ENCODE data around the gene TMEM87A. TPM values are rescaled to one million over a fixed set of nuclear protein-coding genes. Genes with fewer than 3 reads are reported as not detected.

Gene TMEM87A
- total and polyA plus RNA-seq, 2 of the 4 experiments (the other 2 are of a cell fraction): 16.6 to 45.3 TPM

GRCh38 chr15:42165106-42165505 is 108.1 kb downstream of the TMEM87A start:
- Histone ChIP-seq H2AFZ (replicated peaks; ENCODE audit: low read length, poor library complexity) (no peak overlapping the region), H3K4me3 (ENCODE audit: insufficient read depth, low read depth, low read length) (no peak overlapping the region), H3K36me3 (ENCODE audit: control insufficient read depth, insufficient read depth, low read length) (peaks cover 75% of the 10 kb centered on the region), H3K79me1 (ENCODE audit: low read depth in 1 of 2, low read length in 2 of 2) (peaks cover 0 to 6% of the 10 kb centered on the region in 2 experiments; a peak in 1 of 4 replicates), H3K4me2 (ENCODE audit: low read depth, low read length) (no peak overlapping the region), H2BK5ac (ENCODE audit: low read depth, low read length, poor library complexity, severe bottlenecking) (no peak overlapping the region), H2BK20ac (ENCODE audit: low read depth, low read length) (no peak overlapping the region), H3K18ac (ENCODE audit: low read depth, low read length) (no peak overlapping the region), H2AK5ac (ENCODE audit: low read depth, low read length) (no peak overlapping the region), H3K14ac (replicated peaks; ENCODE audit: low read depth, low read length) (no peak overlapping the region), H2BK120ac (ENCODE audit: low read depth, low read length) (no peak overlapping the region), H4K20me1 (ENCODE audit: insufficient read depth, low read length) (no peaks in the 10 kb centered on the region; the same call in 1 of the 2 replicates), H3K9me1 (ENCODE audit: insufficient read depth, low read length) (0 out of 2 replicates have a peak, but pooled peaks cover 7% of the 10 kb centered on the region), H3K9me3 (ENCODE audit: control insufficient read depth, insufficient read depth, low read length) (no peaks in the 10 kb centered on the region), H3K4ac (ENCODE audit: low read depth, low read length) (no peak overlapping the region), H4K8ac (ENCODE audit: low read depth in 2 of 2, low read length in 2 of 2) (no peak overlapping the region), H4K91ac (ENCODE audit: insufficient read depth, low read depth, low read length) (no peak overlapping the region), H3K4me1 (ENCODE audit: control insufficient read depth, insufficient read depth, low read length) (no peaks in the 10 kb centered on the region), H2BK15ac (ENCODE audit: low read depth, low read length) (no peak overlapping the region), H3K23ac (ENCODE audit: low read depth, low read length) (no peak overlapping the region), H3K9ac (ENCODE audit: low read depth, low read length) (no peak overlapping the region), H3K27me3 (ENCODE audit: control insufficient read depth, insufficient read depth, low read length) (no peaks in the 10 kb centered on the region), H3K27ac (ENCODE audit: insufficient read depth, low read length) (no peak overlapping the region), H3K56ac (ENCODE audit: extremely low read depth, insufficient read depth, low read length) (no peak overlapping the region), H2AK9ac (replicated peaks; ENCODE audit: low read depth, low read length, poor library complexity) (no peak overlapping the region), H4K5ac (ENCODE audit: low read depth, low read length) (no peak overlapping the region)
- DNase-seq: peak; percentile 25
- ChIA-PET POLR2A (ENCODE audit: unreplicated experiment) (no interaction called here), CTCF (no interaction called here)
- no CpG with 5 or more reads among the region's 6 CpGs for WGBS, 2 experiments (ENCODE audit: extremely low coverage in 2 of 2, insufficient read length in 1 of 2)
- in situ Hi-C loops (cut with MboI; ENCODE audit: low sequenced_read_pairs) (no loop called here), intact Hi-C loops (cut with micrococcal nuclease) (no loop called here), dilution Hi-C loops (cut with HindIII; ENCODE audit: low sequenced_read_pairs, unreplicated experiment) (no loop called here)
- TF ChIP-seq CEBPB (IDR thresholded peaks at IDR 0.05; ENCODE audit: low read depth, low read length) (peak; percentile 58; the same call in 1 of the 2 replicates), RCOR1 (IDR thresholded peaks at IDR 0.05; ENCODE audit: insufficient replicate concordance, low read length) (no peak), BHLHE40 (IDR thresholded peaks at IDR 0.05; ENCODE audit: low read depth, low read length) (peak; percentile 19; the same call in 1 of the 2 replicates)
- ATAC-seq (ENCODE audit: low read depth): no peak; the same call in 1 of the 2 replicates
- BruUV-seq (replicated peaks): no TSS peak

Data from IMR-90 (cell line).